MM.1S (cell line): ENCODE results near the gene MAP2K2.

Experiments
- DNase-seq: peaks from one replicate; pipeline ENCODE4 v3.0.0-alpha.2; 2015
- H2AFZ ChIP-seq: fragments of 300-600 bp; sonication (generic); 2 replicates; pipeline ENCODE4 v1.6.0; 2016; ENCODE audit warnings: antibody characterized with exemption, low read length
- H3F3A ChIP-seq: fragments of 300-600 bp; sonication (generic); 2 replicates; pipeline ENCODE4 v1.6.1; 2016; ENCODE audit warnings: mild to moderate bottlenecking, antibody characterized with exemption, low read length, moderate library complexity, mixed read lengths; ENCODE audit not compliant: insufficient read depth
- H3K27ac ChIP-seq: fragments of 300-600 bp; sonication (generic); 2 replicates; pipeline ENCODE4 v1.5.1; 2016; ENCODE audit warnings: mild to moderate bottlenecking, low read length
- H3K27me3 ChIP-seq: fragments of 300-600 bp; sonication (generic); replicated peaks from 2 replicates; pipeline ENCODE4 v1.6.0; 2016; ENCODE audit warnings: low read length; ENCODE audit not compliant: insufficient read depth
- H3K36me3 ChIP-seq: fragments of 300-600 bp; sonication (generic); replicated peaks from 2 replicates; pipeline ENCODE4 v1.6.1; 2016; ENCODE audit warnings: mild to moderate bottlenecking, low read length, mixed read lengths; ENCODE audit not compliant: insufficient read depth
- H3K4me1 ChIP-seq: fragments of 300-600 bp; sonication (generic); 2 replicates; pipeline ENCODE4 v1.6.1; 2016; ENCODE audit warnings: low read length, mixed read lengths
- H3K4me2 ChIP-seq: fragments of 300-600 bp; sonication (generic); 2 replicates; pipeline ENCODE4 v1.6.0; 2016; ENCODE audit warnings: low read depth, low read length
- H3K4me3 ChIP-seq: fragments of 300-600 bp; sonication (generic); 2 replicates; pipeline ENCODE4 v1.5.1; 2016; ENCODE audit warnings: low read length, mixed read lengths
- H3K79me2 ChIP-seq: fragments of 300-600 bp; sonication (generic); 2 replicates; pipeline ENCODE4 v1.6.1; 2016; ENCODE audit warnings: mixed run types, low read length, mixed read lengths
- H3K9ac ChIP-seq: fragments of 300-600 bp; sonication (generic); 2 replicates; pipeline ENCODE4 v1.6.1; 2016; ENCODE audit warnings: low read length, mixed read lengths
- H3K9me2 ChIP-seq: fragments of 300-600 bp; sonication (generic); replicated peaks from 2 replicates; pipeline ENCODE4 v1.6.1; 2016; ENCODE audit warnings: mild to moderate bottlenecking, low read length, mixed read lengths; ENCODE audit not compliant: insufficient read depth
- H3K9me3 ChIP-seq: fragments of 300-600 bp; sonication (generic); replicated peaks from 2 replicates; pipeline ENCODE4 v1.6.1; 2016; ENCODE audit warnings: mild to moderate bottlenecking, low read length, mixed read lengths; ENCODE audit not compliant: insufficient read depth
- H4K20me1 ChIP-seq: fragments of 300-600 bp; sonication (generic); 2 replicates; pipeline ENCODE4 v1.6.1; 2016; ENCODE audit warnings: mild to moderate bottlenecking, low read length, moderate library complexity, mixed read lengths; ENCODE audit not compliant: insufficient read depth
- CTCF ChIP-seq: fragments of 300-600 bp; sonication (generic); IDR thresholded peaks from 2 replicates; pipeline ENCODE4 v1.5.1; 2016; ENCODE audit warnings: antibody characterized with exemption, low read length, mixed read lengths
- EZH2 ChIP-seq: fragments of 300-600 bp; sonication (generic); optimal IDR thresholded peaks from 2 replicates; pipeline ENCODE3; 2017; ENCODE audit warnings: low read depth, mild to moderate bottlenecking, antibody characterized with exemption, low read length, mixed read lengths
- EZH2phosphoT487 ChIP-seq: fragments of 300-600 bp; sonication (generic); IDR thresholded peaks from 2 replicates; pipeline ENCODE4 v1.6.1; 2018; ENCODE audit warnings: antibody characterized with exemption, low read length

The MAP2K2 gene

GRCh38 chr19:4093643-4094175 lies 30.2 kb downstream of the MAP2K2 start:
- no peaks in the 10 kb centered on the region for H3F3A ChIP-seq
- H3K9ac ChIP-seq: no peak overlapping the region
- no peak overlapping the region for H2AFZ ChIP-seq
- no peak for DNase-seq
- H3K27me3 ChIP-seq: no peaks in the 10 kb centered on the region
- no peaks in the 10 kb centered on the region for H3K79me2 ChIP-seq
- H3K4me3 ChIP-seq: no peak overlapping the region
- no peaks in the 10 kb centered on the region for H3K36me3 ChIP-seq
- no peak overlapping the region for H3K27ac ChIP-seq
- H3K4me1 ChIP-seq: no peaks in the 10 kb centered on the region
- H4K20me1 ChIP-seq: no peaks in the 10 kb centered on the region
- no peaks in the 10 kb centered on the region for H3K9me2 ChIP-seq
- TF ChIP-seq CTCF: no peak
- TF ChIP-seq EZH2: no peak
- TF ChIP-seq EZH2phosphoT487: no peak
- no peaks in the 10 kb centered on the region for H3K9me3 ChIP-seq
- no peak overlapping the region for H3K4me2 ChIP-seq

- H4K20me1 ChIP-seq: no peaks in the 10 kb centered on the region
- no peaks in the 10 kb centered on the region for H3K9me3 ChIP-seq
- no peaks in the 10 kb centered on the region for H3K9me2 ChIP-seq
- no peaks in the 10 kb centered on the region for H3F3A ChIP-seq
- H3K27me3 ChIP-seq: no peaks in the 10 kb centered on the region
- H2AFZ ChIP-seq: no peak overlapping the region
- H3K4me3 ChIP-seq: no peak overlapping the region
- no peak overlapping the region for H3K9ac ChIP-seq
- H3K36me3 ChIP-seq: no peaks in the 10 kb centered on the region
- TF ChIP-seq EZH2phosphoT487: no peak
- TF ChIP-seq EZH2: no peak
- no peak for TF ChIP-seq CTCF
- H3K4me2 ChIP-seq: no peak overlapping the region
- H3K27ac ChIP-seq: no peak overlapping the region
- H3K4me1 ChIP-seq: no peaks in the 10 kb centered on the region
- DNase-seq: no peak
- H3K79me2 ChIP-seq: no peaks in the 10 kb centered on the region
Observed at GRCh38 chr19:4090356-4091220, 33.3 kb downstream of the MAP2K2 start.

- Histone ChIP-seq H3K9me3 (no peaks in the 10 kb centered on the region), H3K9me2 (no peaks in the 10 kb centered on the region), H3K9ac (no peak overlapping the region), H3K27ac (no peak overlapping the region), H3K4me2 (no peak overlapping the region), H3F3A (no peaks in the 10 kb centered on the region), H2AFZ (no peak overlapping the region), H3K36me3 (no peaks in the 10 kb centered on the region), H3K79me2 (no peaks in the 10 kb centered on the region), H3K4me3 (no peak overlapping the region), H3K27me3 (no peaks in the 10 kb centered on the region), H3K4me1 (no peaks in the 10 kb centered on the region), H4K20me1 (no peaks in the 10 kb centered on the region)
- no peak for TF ChIP-seq CTCF
- no peak for TF ChIP-seq EZH2
- DNase-seq: no peak
Observed at GRCh38 chr19:4089946-4090345, 34.0 kb downstream of the MAP2K2 start.
